SU-DHL-6 (cell line): Measurements from ENCODE around the gene MYO15A.

Source experiments
- H2AFZ ChIP-seq: fragments of 200-600 bp; sonication (generic); 2 replicates; pipeline ENCODE4 v1.6.1; 2014; ENCODE audit warnings: low read depth, mild to moderate bottlenecking, moderate library complexity, mixed read lengths, antibody characterized with exemption, low read length; ENCODE audit not compliant: severe bottlenecking
- H3F3A ChIP-seq: fragments of 200-600 bp; shearing (Covaris generic); 2 replicates; pipeline ENCODE4 v1.6.0; 2016; ENCODE audit warnings: antibody characterized with exemption, mild to moderate bottlenecking; ENCODE audit not compliant: insufficient read depth
- H3K27ac ChIP-seq: fragments of 200-600 bp; sonication (generic); 2 replicates; pipeline ENCODE4 v1.5.1; 2016; ENCODE audit warnings: low read depth, mild to moderate bottlenecking, low read length, moderate library complexity, mixed read lengths
- H3K27me3 ChIP-seq: fragments of 200-600 bp; sonication (generic), shearing (Covaris generic); 2 replicates; pipeline ENCODE4 v1.6.0; 2014; ENCODE audit warnings: mild to moderate bottlenecking, low read length
- H3K36me3 ChIP-seq: fragments of 200-600 bp; sonication (generic); 2 replicates; pipeline ENCODE4 v1.6.1; 2014; ENCODE audit warnings: mild to moderate bottlenecking, low read length, mixed read lengths
- H3K4me2 ChIP-seq: fragments of 300-600, 200-600 bp; shearing (Covaris generic), sonication (generic); 2 replicates; pipeline ENCODE4 v1.6.0; 2014; ENCODE audit warnings: low read length, low read depth, mild to moderate bottlenecking; ENCODE audit not compliant: poor library complexity, severe bottlenecking
- H3K4me3 ChIP-seq: fragments of 200-600 bp; sonication (generic); 2 replicates; pipeline ENCODE4 v1.5.1; 2014; ENCODE audit warnings: antibody characterized with exemption, low read length, mild to moderate bottlenecking, mixed read lengths; ENCODE audit not compliant: insufficient read depth, poor library complexity, severe bottlenecking
- H3K79me2 ChIP-seq: fragments of 200-600 bp; sonication (generic); 2 replicates; pipeline ENCODE4 v1.6.1; 2014; ENCODE audit warnings: mild to moderate bottlenecking, low read length, moderate library complexity; ENCODE audit not compliant: insufficient read depth
- H3K9ac ChIP-seq: fragments of 200-600 bp; sonication (generic); 2 replicates; pipeline ENCODE4 v1.7.0; 2014; ENCODE audit warnings: mild to moderate bottlenecking, low read length
- H3K9me2 ChIP-seq: fragments of 200-600 bp; sonication (generic); replicated peaks from 2 replicates; pipeline ENCODE4 v1.6.1; 2014; ENCODE audit warnings: low read length; ENCODE audit not compliant: insufficient read depth
- H3K9me3 ChIP-seq: fragments of 200-600 bp; sonication (generic); 2 replicates; pipeline ENCODE4 v1.6.1; 2014; ENCODE audit warnings: low read length, mixed read lengths; ENCODE audit not compliant: insufficient read depth
- H4K20me1 ChIP-seq: fragments of 200-600 bp; sonication (generic); 2 replicates; pipeline ENCODE4 v1.6.1; 2014; ENCODE audit warnings: low read depth, mild to moderate bottlenecking, antibody characterized with exemption, low read length, moderate library complexity, mixed read lengths
- CTCF ChIP-seq: fragments of 200-600 bp; sonication (generic); IDR thresholded peaks from one replicate; pipeline ENCODE4 v1.5.1; 2017; ENCODE audit warnings: antibody characterized with exemption, mild to moderate bottlenecking, low read length, moderate library complexity; ENCODE audit not compliant: insufficient read depth, poor library complexity, severe bottlenecking
- EZH2phosphoT487 ChIP-seq: fragments of 200-600 bp; sonication (generic), shearing (Covaris generic); conservative IDR thresholded peaks from 2 replicates; pipeline ENCODE4 v1.6.1; 2018; ENCODE audit warnings: mild to moderate bottlenecking, antibody characterized with exemption, low read length, moderate library complexity, mixed read lengths

Gene MYO15A

GRCh38 chr17:18142417-18142816 is 33.9 kb downstream of the MYO15A start:
- Histone ChIP-seq H3K4me3 (no peak overlapping the region), H2AFZ (no peak overlapping the region), H4K20me1 (no peaks in the 10 kb centered on the region), H3K9me3 (no peaks in the 10 kb centered on the region), H3K27ac (no peak overlapping the region), H3K4me2 (no peak overlapping the region), H3K9ac (no peak overlapping the region), H3K36me3 (no peaks in the 10 kb centered on the region), H3K9me2 (no peaks in the 10 kb centered on the region), H3K27me3 (no peaks in the 10 kb centered on the region), H3K79me2 (no peaks in the 10 kb centered on the region), H3F3A (no peaks in the 10 kb centered on the region)
- TF ChIP-seq EZH2phosphoT487 (no peak), CTCF (no peak)

GRCh38 chr17:18143044-18143936 is 34.7 kb downstream of the MYO15A start:
- no peaks in the 10 kb centered on the region for H3F3A ChIP-seq
- no peak overlapping the region for H3K9ac ChIP-seq
- H3K9me2 ChIP-seq: no peaks in the 10 kb centered on the region
- H3K4me3 ChIP-seq: no peak overlapping the region
- H3K4me2 ChIP-seq: no peak overlapping the region
- no peak overlapping the region for H2AFZ ChIP-seq
- no peaks in the 10 kb centered on the region for H3K27me3 ChIP-seq
- H3K36me3 ChIP-seq: no peaks in the 10 kb centered on the region
- no peaks in the 10 kb centered on the region for H3K9me3 ChIP-seq
- no peak overlapping the region for H3K27ac ChIP-seq
- H4K20me1 ChIP-seq: no peaks in the 10 kb centered on the region
- TF ChIP-seq CTCF: no peak
- TF ChIP-seq EZH2phosphoT487: no peak
- no peaks in the 10 kb centered on the region for H3K79me2 ChIP-seq

GRCh38 chr17:18144261-18144660 is 35.7 kb downstream of the MYO15A start:
- no peak overlapping the region for H3K4me3 ChIP-seq
- no peak overlapping the region for H3K27ac ChIP-seq
- H3K9ac ChIP-seq: no peak overlapping the region
- no peaks in the 10 kb centered on the region for H4K20me1 ChIP-seq
- no peaks in the 10 kb centered on the region for H3K9me2 ChIP-seq
- TF ChIP-seq CTCF: no peak
- no peaks in the 10 kb centered on the region for H3K27me3 ChIP-seq
- H3F3A ChIP-seq: no peaks in the 10 kb centered on the region
- H2AFZ ChIP-seq: no peak overlapping the region
- no peak overlapping the region for H3K4me2 ChIP-seq
- H3K9me3 ChIP-seq: no peaks in the 10 kb centered on the region
- H3K79me2 ChIP-seq: no peaks in the 10 kb centered on the region
- no peaks in the 10 kb centered on the region for H3K36me3 ChIP-seq
